DMS153 treated with DMSO at 0.1 percent for 48 hours (cell line): ENCODE results near the gene PEX10.
A peak's percentile ranks its signal among the peaks of the same experiment; 100 is the strongest.

ENCODE experiments used
- DNase-seq: peaks from one replicate; lab custom pipeline; 2025; ENCODE audit not compliant: unreplicated experiment; lab: John Stamatoyannopoulos, UW

Gene PEX10

GRCh38 chr1:2426540-2426939 is 14.2 kb upstream of the PEX10 start:
- no peak for DNase-seq

DNA sequence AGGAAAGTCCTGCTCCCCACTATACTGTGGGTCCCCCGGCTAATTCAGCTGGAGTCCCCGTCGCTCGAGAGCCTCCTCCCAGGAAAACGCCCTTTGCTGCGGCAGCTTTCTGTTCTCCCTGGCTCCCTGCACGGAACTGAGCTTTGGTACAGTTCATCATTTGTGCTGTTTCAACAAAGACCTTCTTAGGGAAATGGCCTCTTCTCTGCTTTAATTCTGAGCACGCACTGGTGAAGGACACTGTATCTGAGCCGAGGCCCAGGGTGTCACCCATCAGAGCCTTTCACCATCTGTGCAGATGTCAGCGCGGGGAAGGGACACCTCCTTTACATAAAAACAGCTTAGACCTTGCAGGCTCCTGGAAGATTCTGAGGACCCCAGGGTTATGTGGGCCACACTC is 13.5 kb upstream of the PEX10 start:
- no peak for DNase-seq

DNA sequence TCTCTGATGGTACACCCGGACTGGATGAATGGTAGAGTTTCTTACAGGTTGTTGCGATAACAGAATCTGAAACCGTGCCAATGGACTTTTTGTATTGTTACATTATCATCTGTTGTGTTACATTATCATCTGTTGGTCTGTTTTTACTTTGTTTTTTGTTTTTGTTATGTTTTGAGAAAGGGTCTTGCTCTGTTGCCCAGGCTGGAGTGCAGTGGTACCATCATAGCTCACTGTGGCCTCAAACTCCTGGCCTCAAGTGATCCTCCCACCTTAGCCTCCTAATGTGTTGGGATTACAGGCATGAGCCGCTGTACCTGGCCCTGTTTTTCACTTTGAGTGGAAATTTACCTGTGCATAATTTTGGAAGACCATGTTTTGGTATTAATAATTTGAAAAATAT is 10.2 kb upstream of the PEX10 start:
- DNase-seq: no peak

DNA sequence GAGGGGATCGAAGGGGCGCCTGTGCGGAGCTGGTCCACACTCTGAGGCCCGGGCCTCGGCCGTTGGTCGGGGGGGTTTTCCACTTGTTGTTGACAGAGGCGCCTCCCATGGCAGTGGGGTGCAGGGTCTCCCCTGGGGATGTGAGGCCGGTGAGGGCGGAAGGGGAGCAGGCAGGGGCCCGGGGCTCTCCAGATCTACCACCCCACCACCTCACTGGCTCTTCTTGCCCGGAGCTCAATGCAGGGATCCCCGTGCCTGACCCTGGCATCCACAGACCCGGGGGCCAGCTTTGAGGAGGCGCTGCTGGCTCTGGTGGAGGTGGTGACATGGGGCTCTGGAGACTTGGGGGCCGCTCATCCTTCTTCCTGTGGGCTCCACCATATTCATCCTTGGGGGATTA is 7.1 kb upstream of the PEX10 start:
- DNase-seq: no peak

DNA sequence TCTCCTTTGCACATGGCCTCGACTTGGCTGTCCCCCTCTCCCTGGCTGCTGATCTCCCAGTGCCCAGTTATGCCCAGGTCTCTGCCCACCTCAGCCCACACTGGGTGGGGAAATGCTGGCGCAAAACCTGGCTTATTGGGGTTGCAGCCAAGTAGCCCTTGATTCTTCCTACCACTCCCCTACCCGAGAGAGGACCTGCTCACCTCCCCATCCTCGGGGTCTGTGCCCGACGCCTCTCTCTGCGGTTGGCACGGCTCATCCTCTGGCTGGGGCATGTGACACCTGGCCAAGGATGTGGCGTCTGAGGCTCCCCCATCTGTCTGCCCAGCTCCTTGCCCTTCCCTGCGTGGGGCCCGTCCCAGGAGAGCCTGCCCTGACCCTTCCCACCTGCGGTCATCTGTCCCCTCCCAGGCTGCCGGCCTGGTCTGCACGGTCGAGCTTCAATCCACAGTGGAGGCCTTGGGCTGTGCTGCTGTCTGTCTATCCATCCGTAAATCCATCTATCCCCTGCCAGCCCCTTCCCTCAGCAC is 6.5 kb upstream of the PEX10 start:
- DNase-seq: no peak

- DNase-seq: no peak
Measured at GRCh38 chr1:2417833-2418225, 5.5 kb upstream of the PEX10 start.

GRCh38 chr1:2417083-2417832 is 4.9 kb upstream of the PEX10 start:
- no peak for DNase-seq

GRCh38 chr1:2416403-2416802 is 4.0 kb upstream of the PEX10 start:
- DNase-seq: peak; percentile 46

DNA sequence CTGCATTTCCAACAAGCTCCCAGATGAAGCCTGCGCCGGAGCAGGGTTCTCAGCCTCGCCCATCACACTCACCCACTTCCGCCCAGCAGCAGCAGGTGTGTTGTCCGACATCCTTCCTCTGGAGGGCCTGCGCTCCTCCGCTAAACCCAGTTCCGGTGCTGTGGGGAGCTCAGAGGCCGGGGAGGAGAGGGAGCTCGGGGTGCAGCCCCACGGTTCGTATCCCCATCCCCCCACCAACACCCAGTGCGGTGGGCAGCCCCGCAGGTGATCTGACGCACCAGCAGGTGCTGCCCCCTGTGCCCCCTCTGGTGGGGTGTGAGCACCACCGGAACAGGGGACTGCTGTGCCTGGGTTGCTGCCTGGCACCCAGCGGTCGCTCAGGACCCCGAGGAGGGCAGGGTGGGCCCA is 3.4 kb upstream of the PEX10 start:
- DNase-seq: peak; percentile 93

GRCh38 chr1:2415337-2415736 is 3.0 kb upstream of the PEX10 start:
- DNase-seq: no peak

- DNase-seq: peak; percentile 90
Measured at GRCh38 chr1:2414297-2414958, 2.1 kb upstream of the PEX10 start.

DNA sequence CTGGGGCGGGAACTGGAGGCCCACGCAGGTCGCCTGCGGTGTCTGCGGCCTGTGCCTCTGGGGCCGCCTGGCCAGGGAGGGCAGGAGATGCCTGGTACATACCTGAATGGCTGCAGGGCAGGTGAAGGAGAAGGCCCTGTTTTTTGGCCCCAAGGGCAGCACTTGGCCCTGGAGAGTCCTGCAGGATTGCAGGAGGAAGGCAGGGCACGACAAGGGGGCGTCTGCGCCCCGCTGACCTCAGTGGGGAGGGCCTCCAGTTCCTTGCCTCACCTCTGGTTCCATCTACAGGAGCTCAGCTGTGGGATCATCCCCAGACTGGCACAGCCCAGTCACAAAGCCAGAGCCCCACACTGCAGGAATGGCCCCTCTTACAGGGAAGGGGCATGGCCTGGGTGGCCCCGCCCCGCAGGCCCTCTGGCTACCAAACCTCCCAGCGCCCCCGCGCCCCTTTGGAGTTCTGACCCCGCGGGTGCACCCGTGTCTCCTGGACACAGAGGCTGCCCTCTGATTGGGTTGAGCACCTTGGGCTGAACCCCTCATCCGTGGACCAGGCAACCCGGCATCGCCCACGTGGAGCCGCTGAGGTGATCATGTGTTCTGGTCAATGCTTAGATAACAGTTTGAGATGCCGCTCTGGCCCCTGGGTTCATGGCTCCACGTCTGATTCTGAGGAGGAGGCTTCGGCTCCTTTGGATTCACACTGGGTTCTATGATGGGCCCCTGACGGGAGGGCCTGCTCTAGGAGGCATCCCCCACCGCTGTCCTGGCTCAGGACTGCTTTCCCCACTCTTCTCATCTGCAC is 1.3 kb upstream of the PEX10 start:
- DNase-seq: peak; percentile 46

- peak; percentile 59 for DNase-seq
Measured at GRCh38 chr1:2412773-2413494, 570 bp upstream of the PEX10 start.

DNA sequence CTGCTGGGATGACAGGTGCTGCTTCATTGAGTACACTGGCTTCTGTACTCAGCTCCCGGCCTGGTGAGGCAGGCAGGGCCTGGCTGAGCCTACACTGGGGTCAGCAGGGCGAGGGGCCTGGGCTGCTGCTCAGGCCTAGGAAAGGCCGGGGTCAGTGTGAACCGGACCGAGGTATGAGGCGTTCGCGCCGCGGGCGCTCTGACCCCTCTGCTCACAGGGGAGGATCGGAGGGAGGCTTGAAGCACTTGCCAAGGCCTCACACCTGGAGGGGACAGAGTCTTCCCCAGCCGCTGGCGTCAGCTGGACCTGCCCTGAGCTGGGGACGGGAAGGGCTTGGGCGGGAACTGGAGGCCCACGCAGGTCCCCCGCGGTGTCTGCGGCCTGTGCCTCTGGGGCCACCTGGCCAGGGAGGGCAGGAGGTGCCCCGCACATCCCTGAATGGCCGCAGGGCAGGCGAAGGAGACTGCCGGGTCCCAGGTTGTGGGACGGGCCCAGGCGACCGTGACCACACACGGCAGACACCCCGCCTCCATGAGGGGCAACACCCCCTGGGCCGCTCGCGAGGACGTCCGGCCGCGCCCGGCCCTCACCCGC is 466 bp downstream of the PEX10 start:
- no peak for DNase-seq

DNA sequence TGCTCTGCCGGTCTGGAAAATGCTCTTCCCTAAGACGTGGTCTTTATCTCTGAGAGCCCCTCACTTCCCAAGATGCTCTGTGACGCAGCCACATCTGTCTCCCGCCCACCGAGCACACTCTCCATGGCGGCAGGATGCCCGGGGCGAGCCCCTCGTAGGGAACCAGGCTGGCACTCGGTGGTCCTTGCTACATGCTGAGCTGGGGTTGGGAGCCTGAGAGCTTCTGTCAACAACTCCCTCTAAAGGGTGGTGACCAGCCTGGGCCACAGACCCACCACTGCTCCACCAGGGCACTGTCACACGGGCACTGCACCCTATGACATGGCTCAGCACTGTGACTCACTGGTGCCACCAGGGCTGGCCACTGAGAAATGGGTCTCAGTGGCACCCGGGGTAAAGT is 2.6 kb downstream of the PEX10 start:
- no peak for DNase-seq

DNA sequence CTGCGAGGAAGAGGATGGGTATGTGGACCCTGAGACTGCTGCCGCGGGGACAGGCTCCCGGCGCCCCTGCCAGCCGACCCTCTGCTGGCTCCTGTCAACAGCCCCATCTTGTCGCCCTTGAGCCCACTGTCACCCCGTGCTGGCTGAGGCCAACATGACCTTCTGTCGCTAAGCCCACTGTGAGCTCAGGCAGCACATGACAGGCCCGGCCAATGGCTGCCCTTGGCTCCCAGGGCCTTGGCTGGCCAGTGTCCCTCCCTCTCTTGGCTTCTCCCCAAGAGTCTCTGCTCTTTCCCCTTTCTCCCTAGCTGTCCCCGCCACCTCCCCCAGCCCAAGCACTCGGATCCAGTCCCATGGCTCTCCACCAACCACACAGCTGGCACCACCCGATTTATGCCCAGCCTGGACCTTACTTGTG is 3.5 kb downstream of the PEX10 start:
- no peak for DNase-seq

DNA sequence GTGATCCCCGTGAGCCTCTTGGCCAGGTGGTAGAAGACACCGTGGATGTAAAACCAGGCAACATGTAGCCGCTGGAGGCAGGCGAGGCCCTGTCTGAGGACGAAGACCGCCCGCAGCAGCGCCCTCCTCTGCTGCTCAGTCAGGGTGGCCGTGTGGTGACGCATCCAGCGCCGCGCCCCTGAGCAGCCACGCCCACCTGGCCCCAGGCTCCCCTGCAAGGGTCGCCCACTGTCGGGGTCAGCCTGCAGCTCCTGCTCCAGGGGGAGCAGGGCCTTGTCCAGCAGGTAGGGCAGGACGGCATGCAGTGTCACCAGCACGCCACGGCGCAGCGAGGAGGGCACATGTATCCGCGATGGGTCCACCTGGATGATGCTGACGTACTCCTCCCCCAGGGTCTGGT is 3.9 kb downstream of the PEX10 start:
- no peak for DNase-seq

DNA sequence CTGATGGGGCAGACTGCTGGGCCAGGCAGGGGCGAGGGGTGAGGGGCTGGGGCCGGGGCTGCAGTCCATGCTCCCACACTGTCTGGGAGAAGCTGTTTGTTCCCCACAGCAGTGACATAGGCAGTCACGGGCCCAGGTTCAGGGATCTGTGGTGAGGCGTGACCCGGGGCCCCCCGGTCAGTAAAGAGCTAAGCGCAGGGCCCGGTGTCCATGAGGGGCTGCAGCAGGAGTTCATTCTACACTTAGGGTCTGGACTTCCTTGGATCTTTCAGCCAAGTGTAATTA is 4.4 kb downstream of the PEX10 start:
- no peak for DNase-seq

DNA sequence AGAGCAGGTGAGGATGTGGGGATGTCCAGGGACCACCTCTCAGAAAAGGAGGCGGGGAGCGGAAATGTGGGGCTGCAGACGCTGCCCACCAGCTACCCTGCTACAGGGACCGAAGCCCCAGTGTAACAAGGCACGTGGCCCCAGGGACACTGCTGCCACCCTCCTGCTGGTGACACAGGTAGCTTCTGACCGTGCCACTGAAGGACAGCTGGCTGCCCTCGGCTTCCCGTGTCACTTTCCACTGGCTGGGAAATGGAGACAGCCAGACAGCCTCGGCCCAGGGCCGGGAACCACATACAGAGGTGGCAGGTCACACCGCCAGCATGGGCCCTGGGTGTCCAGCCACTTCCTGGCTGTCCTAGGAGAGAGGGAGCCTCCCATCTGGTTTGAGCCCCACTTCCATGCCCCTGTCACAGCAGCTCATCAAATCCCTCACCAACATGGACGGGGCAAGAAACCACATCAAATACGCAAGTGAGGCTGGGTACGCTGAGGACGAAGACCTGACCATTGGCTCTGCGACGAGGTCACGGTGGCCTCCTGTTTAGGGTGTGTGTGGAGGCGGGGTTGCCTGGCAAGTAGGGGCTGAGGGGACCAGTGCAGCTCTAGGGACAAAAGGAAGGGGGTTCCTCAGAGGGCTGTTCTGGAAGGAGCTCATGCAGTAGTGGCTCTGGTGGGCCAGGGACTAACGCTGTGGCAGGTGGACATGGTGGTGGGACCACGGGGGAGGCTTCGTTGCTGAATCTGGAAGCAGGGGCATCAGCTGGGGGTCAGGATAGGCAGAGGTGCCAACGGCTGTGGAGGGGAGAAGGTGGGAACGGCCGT is 5.0 kb downstream of the PEX10 start:
- DNase-seq: no peak

DNA sequence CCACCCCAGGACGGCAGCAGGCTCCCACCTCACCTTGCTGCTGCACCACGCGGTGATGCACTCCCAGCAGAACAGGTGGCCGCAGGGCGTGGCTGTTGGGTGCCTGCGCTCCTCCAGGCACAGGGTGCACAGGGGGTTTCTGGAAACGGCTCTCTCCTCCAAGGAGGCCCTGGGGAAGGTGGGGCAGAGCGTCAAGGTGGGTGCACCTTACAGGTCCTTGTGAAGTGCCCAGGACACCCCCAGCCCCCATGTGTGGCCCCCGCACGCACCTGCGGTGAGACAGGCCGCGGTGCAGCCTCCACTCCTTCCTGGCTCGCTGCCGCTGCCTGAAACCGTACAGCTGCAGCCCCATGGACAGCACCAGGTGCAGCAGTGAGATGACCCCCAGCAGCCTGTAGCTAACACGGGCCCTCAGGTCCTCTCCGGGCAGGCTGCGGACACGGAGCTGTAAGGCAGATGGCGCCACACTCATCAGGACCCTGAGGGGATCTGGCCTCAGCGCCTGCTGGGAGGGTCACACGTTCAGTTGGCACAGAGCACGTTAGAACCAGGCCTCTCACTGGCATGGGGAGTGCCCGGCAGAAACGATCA is 5.8 kb downstream of the PEX10 start:
- no peak for DNase-seq
